Stomach (tissue), 9 donors: ENCODE results near the gene ART1. TPM values are rescaled to one million over a fixed set of nuclear protein-coding genes. Genes with fewer than 3 reads are reported as not detected.

Experiments
- DNase-seq, 2 donors: peaks; one replicate each; pipeline versions ENCODE4 v3.0.0 to v3.0.0-alpha.2; 2013 to 2019
- H3K27ac ChIP-seq, 5 donors: fragments of 200-600 bp in 4 of 5; sonication (generic) in 4 of 5; one replicate each; pipeline ENCODE4 v1.5.1; 2013 to 2019; ENCODE audit warnings: mild to moderate bottlenecking in 1 of 5, moderate library complexity in 1 of 5
- H3K27me3 ChIP-seq, 3 donors: fragments of 200-600 bp; sonication (generic); one replicate each; pipeline ENCODE4 v1.5.1; 2017 to 2019; ENCODE audit warnings: mixed run types in 1 of 3
- H3K36me3 ChIP-seq, 4 donors: fragments of 200-600 bp; sonication (generic); 1 replicate in 3 of 4; 2 replicates in 1 of 4; pipeline ENCODE4 v1.5.1; 2016 to 2019
- H3K4me1 ChIP-seq, 4 donors: fragments of 200-600 bp; sonication (generic); one replicate each; pipeline ENCODE4 v1.5.1; 2016 to 2019
- H3K4me3 ChIP-seq, 4 donors: fragments of 200-600 bp; sonication (generic) in 3 of 4; one replicate each; pipeline ENCODE4 v1.5.1; 2016 to 2019; ENCODE audit warnings: mild to moderate bottlenecking in 1 of 4
- H3K9me3 ChIP-seq, 4 donors: fragments of 200-600 bp; sonication (generic); one replicate each; pipeline ENCODE4 v1.5.1; 2016 to 2019
- EP300 ChIP-seq: sonication (generic); formaldehyde crosslinking; IDR thresholded peaks from one replicate; pipeline ENCODE4 v1.6.1; 2017; ENCODE audit warnings: antibody characterized with exemption
- POLR2A ChIP-seq, 4 donors: fragments of 450-650 bp; IDR thresholded peaks; one replicate each; pipeline ENCODE4 v1.6.1; 2016; ENCODE audit warnings: antibody characterized with exemption in 4 of 4, control low read depth in 2 of 4, mild to moderate bottlenecking in 1 of 4, moderate library complexity in 1 of 4
- POLR2AphosphoS5 ChIP-seq, 3 donors: sonication (generic); formaldehyde crosslinking; IDR thresholded peaks; one replicate each; pipeline ENCODE4 v1.6.1; 2016; ENCODE audit warnings: antibody characterized with exemption in 3 of 3
- WGBS, 5 donors: extraction: QIAGEN DNeasy Blood & Tissue Kit in 3 of 5; methylation state at CpG; one replicate each; pipeline versions ENCODE4 v1.1.5 to v1.1.7; 2013 to 2018; 5-methylcytosine and 5-hydroxymethylcytosine counted together
- intact Hi-C: fragments of 100-400 bp; cut with DNase I; formaldehyde crosslinking; loops from one replicate; pipeline ENCODE4 v1.15.1; 2023; ENCODE audit warnings: low total_unique reads
- polyA plus RNA-seq, 3 donors: library from polyadenylated mRNA; stranded (reverse); fragments of 200-250 nt; gene quantifications; one replicate each; pipeline ENCODE4 v1.2.3, GENCODE V29; 2013
- total RNA-seq, 5 donors: library from RNA; depleted of rRNA; stranded (reverse); fragments of >200 nt; gene quantifications; one replicate each; pipeline versions ENCODE4 v1.1.0 to v1.2.3, GENCODE V29; 2014 to 2016
- TF ChIP-seq, protein P1 (sequence below), 7 experiments: fragments of 450-650 bp in 4 of 7; fragments of 200-600 bp in 3 of 7; sonication (generic) in 3 of 7; IDR thresholded peaks; one replicate each; pipeline ENCODE4 v1.5.1; 2016 to 2019; ENCODE audit warnings: antibody characterized with exemption in 7 of 7, control low read depth in 2 of 7, mild to moderate bottlenecking in 1 of 7
- donor health status: healthy with polysubstance abuse.
- donor health status: Bipolar disorder and iron deficiency.
- donor health status: healthy.

The ART1 gene
- total and polyA plus RNA-seq, 8 donors: not detected

DNA sequence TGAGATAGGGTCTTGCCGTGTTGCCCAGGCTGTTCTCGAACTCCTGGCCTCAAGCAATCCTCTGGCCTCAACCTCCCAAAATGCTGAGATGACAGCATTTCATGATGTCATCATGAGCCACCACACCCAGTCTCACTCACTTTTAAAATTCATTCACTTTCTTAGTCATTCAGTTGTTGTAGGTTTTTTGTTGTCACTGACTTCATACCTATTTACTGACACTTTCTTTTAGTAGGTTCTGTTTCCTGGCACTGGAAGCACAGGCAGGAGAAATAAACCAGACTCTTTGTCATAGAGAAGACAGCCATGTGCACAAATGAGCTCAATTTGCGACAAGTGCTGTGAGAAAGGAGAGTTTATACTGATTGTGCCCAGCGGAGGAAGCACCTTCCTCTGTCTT lies 13.6 kb upstream of the ART1 start:
- TF ChIP-seq POLR2A (IDR thresholded peaks at IDR 0.05): no peak
- TF ChIP-seq POLR2AphosphoS5 (IDR thresholded peaks at IDR 0.05): no peak
- TF ChIP-seq, protein P1, sequence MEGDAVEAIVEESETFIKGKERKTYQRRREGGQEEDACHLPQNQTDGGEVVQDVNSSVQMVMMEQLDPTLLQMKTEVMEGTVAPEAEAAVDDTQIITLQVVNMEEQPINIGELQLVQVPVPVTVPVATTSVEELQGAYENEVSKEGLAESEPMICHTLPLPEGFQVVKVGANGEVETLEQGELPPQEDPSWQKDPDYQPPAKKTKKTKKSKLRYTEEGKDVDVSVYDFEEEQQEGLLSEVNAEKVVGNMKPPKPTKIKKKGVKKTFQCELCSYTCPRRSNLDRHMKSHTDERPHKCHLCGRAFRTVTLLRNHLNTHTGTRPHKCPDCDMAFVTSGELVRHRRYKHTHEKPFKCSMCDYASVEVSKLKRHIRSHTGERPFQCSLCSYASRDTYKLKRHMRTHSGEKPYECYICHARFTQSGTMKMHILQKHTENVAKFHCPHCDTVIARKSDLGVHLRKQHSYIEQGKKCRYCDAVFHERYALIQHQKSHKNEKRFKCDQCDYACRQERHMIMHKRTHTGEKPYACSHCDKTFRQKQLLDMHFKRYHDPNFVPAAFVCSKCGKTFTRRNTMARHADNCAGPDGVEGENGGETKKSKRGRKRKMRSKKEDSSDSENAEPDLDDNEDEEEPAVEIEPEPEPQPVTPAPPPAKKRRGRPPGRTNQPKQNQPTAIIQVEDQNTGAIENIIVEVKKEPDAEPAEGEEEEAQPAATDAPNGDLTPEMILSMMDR (IDR thresholded peaks at IDR 0.05): no peak
- TF ChIP-seq EP300: no peak
- DNase-seq: no peak
- Histone ChIP-seq H3K4me1 (no peaks in the 10 kb centered on the region), H3K27me3 (no peaks in the 10 kb centered on the region), H3K36me3 (no peaks in the 10 kb centered on the region), H3K9me3 (no peaks in the 10 kb centered on the region), H3K27ac (no peak overlapping the region), H3K4me3 (no peak overlapping the region)
- WGBS, 5 donors: 80 to 93% (median 90%) methylated on average over 4 of the region's 4 CpGs
- intact Hi-C loops: no loop called here

DNA sequence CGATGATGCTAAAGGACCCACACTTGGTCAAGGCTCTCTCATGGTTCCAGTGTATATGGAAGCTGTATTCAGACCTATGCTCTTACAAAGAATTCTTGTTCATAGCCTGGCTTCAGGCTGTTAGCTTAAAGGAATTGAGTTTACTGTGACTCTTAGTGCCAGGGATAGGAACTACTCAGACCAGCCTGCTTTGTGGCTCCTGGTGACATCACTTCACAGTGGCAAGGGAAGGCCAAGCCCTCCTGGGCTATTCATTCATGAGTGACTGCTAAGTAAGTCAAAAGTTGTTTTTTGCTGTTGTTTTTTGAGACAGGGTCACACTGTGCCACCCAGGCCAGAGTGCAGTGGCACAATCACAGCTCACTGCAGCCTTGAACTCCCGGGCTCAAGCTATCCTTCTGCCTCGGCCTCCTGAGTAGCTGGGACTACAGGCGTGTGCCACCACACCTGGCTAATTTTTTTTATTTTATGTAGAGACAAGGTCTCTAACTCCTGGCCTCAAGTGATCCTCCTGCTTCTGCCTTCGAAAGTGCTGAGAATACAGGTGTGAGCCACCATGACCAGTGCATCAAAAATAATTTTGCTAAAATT lies 12.8 kb upstream of the ART1 start:
- Histone ChIP-seq H3K4me1 (no peaks in the 10 kb centered on the region), H3K4me3 (no peak overlapping the region), H3K27me3 (no peaks in the 10 kb centered on the region), H3K9me3 (no peaks in the 10 kb centered on the region), H3K36me3 (no peaks in the 10 kb centered on the region), H3K27ac (no peak overlapping the region)
- WGBS, 5 donors: 86 to 94% (median 91%) methylated on average over 5 of the region's 5 CpGs
- intact Hi-C loops: no loop called here
- DNase-seq: no peak
- TF ChIP-seq EP300 (no peak), POLR2AphosphoS5 (IDR thresholded peaks at IDR 0.05) (no peak), POLR2A (IDR thresholded peaks at IDR 0.05) (no peak)
- TF ChIP-seq, protein P1 (IDR thresholded peaks at IDR 0.05): no peak

GRCh38 chr11:3635641-3636375 lies 9.1 kb upstream of the ART1 start:
- Histone ChIP-seq H3K27ac (no peak overlapping the region), H3K27me3 (no peaks in the 10 kb centered on the region), H3K4me3 (no peak overlapping the region), H3K4me1 (no peaks in the 10 kb centered on the region), H3K36me3 (no peaks in the 10 kb centered on the region), H3K9me3 (no peaks in the 10 kb centered on the region)
- WGBS, 5 donors: 87 to 97% (median 93%) methylated on average over 12 to 15 of the region's 15 CpGs
- DNase-seq: no peak
- TF ChIP-seq POLR2AphosphoS5 (IDR thresholded peaks at IDR 0.05) (no peak), EP300 (no peak), POLR2A (IDR thresholded peaks at IDR 0.05) (no peak)
- TF ChIP-seq, protein P1 (IDR thresholded peaks at IDR 0.05): no peak
- intact Hi-C loops: no loop called here

GRCh38 chr11:3637201-3637600 lies 7.7 kb upstream of the ART1 start:
- intact Hi-C loops: no loop called here

More at GRCh38 chr11:3637201-3637600, 7.7 kb upstream of the ART1 start:
- H3K9me3 ChIP-seq: no peaks in the 10 kb centered on the region
- TF ChIP-seq EP300 (no peak), POLR2A (IDR thresholded peaks at IDR 0.05) (no peak), POLR2AphosphoS5 (IDR thresholded peaks at IDR 0.05) (no peak)
- TF ChIP-seq, protein P1 (IDR thresholded peaks at IDR 0.05): no peak
- peaks cover 0 to 7% (median 0%) of the 10 kb centered on the region in 3 donors for H3K27me3 ChIP-seq
- no peaks in the 10 kb centered on the region for H3K36me3 ChIP-seq
- H3K4me1 ChIP-seq: peaks cover 0 to 7% (median 4%) of the 10 kb centered on the region in 4 donors
- 77 to 83% (median 82%) methylated on average over 12 to 13 of the region's 13 CpGs for WGBS, 5 donors
- no peak overlapping the region for H3K27ac ChIP-seq
- DNase-seq: no peak
- no peak overlapping the region for H3K4me3 ChIP-seq
